HCT116 (cell line): Measurements from ENCODE around the gene CD248.

ENCODE experiments used
- CTCF ChIP-seq, 3 experiments: fragments of 200-600 bp in 1 of 3; sonication (generic) in 1 of 3; IDR thresholded peaks in 2 of 3; conservative IDR thresholded peaks in 1 of 3; 2 replicates each; pipeline ENCODE4 v1.5.1; 2012 to 2017; ENCODE audit warnings: low read depth in 2 of 3, low read length in 2 of 3, antibody characterized with exemption in 1 of 3, borderline replicate concordance in 1 of 3, control low read depth in 1 of 3, mild to moderate bottlenecking in 1 of 3, mixed read lengths in 1 of 3, mixed run types in 1 of 3, moderate library complexity in 1 of 3; ENCODE audit not compliant: insufficient read depth in 1 of 3
- FOSL1 ChIP-seq: IDR thresholded peaks from 2 replicates; pipeline ENCODE4 v1.6.1; 2012; ENCODE audit warnings: low read depth
- POLR2A ChIP-seq: IDR thresholded peaks from 2 replicates; pipeline ENCODE4 v1.7.0; 2011; ENCODE audit warnings: borderline replicate concordance; ENCODE audit not compliant: insufficient read depth, insufficient read length; ENCODE audit errors: extremely low read depth
- POLR2AphosphoS5 ChIP-seq: IDR thresholded peaks from 2 replicates; pipeline ENCODE4 v1.6.1; 2011; ENCODE audit warnings: mild to moderate bottlenecking, low read depth, low read length, moderate library complexity
- RAD21 ChIP-seq: IDR thresholded peaks from 2 replicates; pipeline ENCODE4 v1.6.1; 2012; ENCODE audit warnings: low read depth, mild to moderate bottlenecking
- REST ChIP-seq: IDR thresholded peaks from 2 replicates; pipeline ENCODE4 v1.6.1; 2012; ENCODE audit warnings: low read depth
- SIN3A ChIP-seq: IDR thresholded peaks from 2 replicates; pipeline ENCODE4 v1.6.1; 2012; ENCODE audit warnings: low read depth
- SP1 ChIP-seq: IDR thresholded peaks from 2 replicates; pipeline ENCODE4 v1.6.1; 2012; ENCODE audit warnings: low read depth
- SRF ChIP-seq: IDR thresholded peaks from 2 replicates; pipeline ENCODE4 v1.6.1; 2012; ENCODE audit warnings: low read depth
- ZBTB33 ChIP-seq: IDR thresholded peaks from 2 replicates; pipeline ENCODE4 v1.6.1; 2011; ENCODE audit warnings: mild to moderate bottlenecking, low read length, moderate library complexity; ENCODE audit not compliant: insufficient replicate concordance; ENCODE audit errors: extremely low read depth

- peak in 1 of 3 experiments; percentile 36; a peak in 2 of 6 replicates for TF ChIP-seq CTCF (IDR thresholded peaks at IDR 0.05 in 2 of 3, conservative IDR thresholded peaks at IDR 0.05 in 1 of 3; ENCODE audit: borderline replicate concordance in 1 of 3, insufficient read depth in 1 of 3, low read depth in 2 of 3, low read length in 2 of 3)
- TF ChIP-seq SRF = no peak
- no peak for TF ChIP-seq POLR2A
- no peak for TF ChIP-seq POLR2AphosphoS5
- TF ChIP-seq REST = no peak
- TF ChIP-seq ZBTB33 = no peak
- no peak for TF ChIP-seq FOSL1
- TF ChIP-seq RAD21 = no peak
- no peak for TF ChIP-seq SP1
- TF ChIP-seq SIN3A = no peak
Observed at GRCh38 chr11:66313321-66314185, 3.3 kb downstream of the CD248 start.
